Superior temporal gyrus (tissue), 1 donor: ENCODE results near the gene MTFR2.

Experiments used
- DNase-seq: peaks from one replicate; pipeline ENCODE4 v3.0.0-alpha.2; 2016; ENCODE audit errors: extremely low spot score

MTFR2 gene

GRCh38 chr6:136184738-136185137 is 65.4 kb downstream of the MTFR2 start:
- DNase-seq = no peak

- no peak for DNase-seq
These were observed 68.2 kb downstream of the MTFR2 start for GRCh38 chr6:136181861-136182260.

GRCh38 chr6:136181512-136181833 is 68.6 kb downstream of the MTFR2 start:
- DNase-seq = no peak
